H9 (cell line): ENCODE results near the gene ACACA. TPM values are rescaled to one million over a fixed set of nuclear protein-coding genes. Genes with fewer than 3 reads are reported as not detected.

ENCODE experiments used
- DNase-seq: peaks from one replicate; pipeline ENCODE4 v3.0.0-alpha.2; 2017
- H2AFZ ChIP-seq: one replicate; pipeline ENCODE4 v1.6.1; 2013; ENCODE audit warnings: mild to moderate bottlenecking, low read length, control low read depth, moderate library complexity
- H2AK5ac ChIP-seq: 2 replicates; pipeline ENCODE4 v1.6.1; 2013; ENCODE audit warnings: low read length, control low read depth, mixed read lengths; ENCODE audit not compliant: insufficient read length
- H2BK120ac ChIP-seq: one replicate; pipeline ENCODE4 v1.6.1; 2013; ENCODE audit warnings: low read depth, mild to moderate bottlenecking, low read length, control low read depth, inconsistent platforms; ENCODE audit not compliant: poor library complexity, severe bottlenecking
- H2BK12ac ChIP-seq: 2 replicates; pipeline ENCODE4 v1.6.1; 2013; ENCODE audit warnings: low read length, control low read depth, mixed read lengths, low read depth; ENCODE audit not compliant: insufficient read length
- H2BK15ac ChIP-seq: 2 replicates; pipeline ENCODE4 v1.6.1; 2013; ENCODE audit warnings: low read depth, low read length, control low read depth
- H2BK20ac ChIP-seq: one replicate; pipeline ENCODE4 v1.6.1; 2013; ENCODE audit warnings: low read depth, mild to moderate bottlenecking, low read length, control low read depth, inconsistent platforms; ENCODE audit not compliant: poor library complexity, severe bottlenecking
- H2BK5ac ChIP-seq: 2 replicates; pipeline ENCODE4 v1.6.1; 2013; ENCODE audit warnings: low read length, control low read depth, mixed read lengths; ENCODE audit not compliant: insufficient read length
- H3K14ac ChIP-seq: 2 replicates; pipeline ENCODE4 v1.6.1; 2013; ENCODE audit warnings: low read length, control low read depth; ENCODE audit not compliant: insufficient read depth
- H3K18ac ChIP-seq: 2 replicates; pipeline ENCODE4 v1.6.1; 2013; ENCODE audit warnings: low read depth, mild to moderate bottlenecking, mixed read lengths, low read length, control low read depth; ENCODE audit not compliant: insufficient read length
- H3K23ac ChIP-seq: 2 replicates; pipeline ENCODE4 v1.6.1; 2013; ENCODE audit warnings: low read length, control low read depth, mixed read lengths, low read depth; ENCODE audit not compliant: insufficient read length
- H3K23me2 ChIP-seq: 2 replicates; pipeline ENCODE4 v1.6.1; 2013; ENCODE audit warnings: low read depth, mild to moderate bottlenecking, mixed read lengths, low read length, control low read depth; ENCODE audit not compliant: insufficient read length, poor library complexity, severe bottlenecking
- H3K27ac ChIP-seq: 2 replicates; pipeline ENCODE4 v1.5.1; 2013; ENCODE audit warnings: low read length, control low read depth, mixed read lengths, low read depth; ENCODE audit not compliant: insufficient read length
- H3K27me3 ChIP-seq: 2 replicates; pipeline ENCODE4 v1.6.1; 2013; ENCODE audit warnings: low read length, control low read depth, inconsistent platforms; ENCODE audit not compliant: insufficient read depth
- H3K4ac ChIP-seq: 2 replicates; pipeline ENCODE4 v1.6.1; 2013; ENCODE audit warnings: low read depth, mild to moderate bottlenecking, control low read depth, inconsistent platforms, low read length, moderate library complexity
- H3K4me1 ChIP-seq: 2 replicates; pipeline ENCODE4 v1.6.1; 2013; ENCODE audit warnings: low read length, control low read depth, inconsistent platforms; ENCODE audit not compliant: insufficient read depth
- H3K4me2 ChIP-seq: 2 replicates; pipeline ENCODE4 v1.6.1; 2013; ENCODE audit warnings: low read length, control low read depth, mixed read lengths; ENCODE audit not compliant: insufficient read length, insufficient read depth
- H3K56ac ChIP-seq: 2 replicates; pipeline ENCODE4 v1.6.1; 2013; ENCODE audit warnings: low read depth, mild to moderate bottlenecking, mixed read lengths, low read length, control low read depth; ENCODE audit not compliant: insufficient read length
- H3K79me1 ChIP-seq: 2 replicates; pipeline ENCODE4 v1.6.1; 2013; ENCODE audit warnings: low read depth, mild to moderate bottlenecking, moderate library complexity, low read length, control low read depth, inconsistent platforms; ENCODE audit not compliant: insufficient read depth, poor library complexity, severe bottlenecking
- H3K79me2 ChIP-seq: 2 replicates; pipeline ENCODE4 v1.6.1; 2013; ENCODE audit warnings: low read length, control low read depth, inconsistent platforms; ENCODE audit not compliant: insufficient read depth
- H3K9ac ChIP-seq: 2 replicates; pipeline ENCODE4 v1.6.1; 2013; ENCODE audit warnings: low read length, control low read depth, mixed read lengths; ENCODE audit not compliant: insufficient read length; ENCODE audit errors: extremely low read depth
- H3K9me3 ChIP-seq: one replicate; pipeline ENCODE4 v1.6.1; 2013; ENCODE audit warnings: low read depth, low read length, inconsistent platforms; ENCODE audit not compliant: control insufficient read depth
- H3T11ph ChIP-seq: one replicate; pipeline ENCODE4 v1.6.1; 2013; ENCODE audit warnings: mild to moderate bottlenecking, low read length, control low read depth, inconsistent platforms
- H4K20me1 ChIP-seq: one replicate; pipeline ENCODE4 v1.6.1; 2013; ENCODE audit not compliant: control insufficient read depth, insufficient read length, insufficient read depth
- H4K5ac ChIP-seq: 2 replicates; pipeline ENCODE4 v1.6.1; 2013; ENCODE audit warnings: low read depth, mild to moderate bottlenecking, mixed read lengths, low read length, control low read depth; ENCODE audit not compliant: insufficient read length
- H4K8ac ChIP-seq: replicated peaks from 2 replicates; pipeline ENCODE4 v1.6.1; 2013; ENCODE audit warnings: low read length, control low read depth, mixed read lengths, low read depth; ENCODE audit not compliant: insufficient read length
- H4K91ac ChIP-seq: 2 replicates; pipeline ENCODE4 v1.6.1; 2013; ENCODE audit warnings: low read depth, mild to moderate bottlenecking, moderate library complexity, mixed read lengths, low read length, control low read depth; ENCODE audit not compliant: insufficient read length
- H3K27ac Mint-ChIP-seq, 3 experiments: 2 replicates in 2 of 3; 3 replicates in 1 of 3; pipeline ENCODE4 v1.8.0; 2020 to 2021; ENCODE audit warnings: mixed read lengths in 3 of 3, mild to moderate bottlenecking in 1 of 3, moderate library complexity in 1 of 3
- H3K27me3 Mint-ChIP-seq: 2 replicates; pipeline ENCODE4 v1.8.0; 2021; ENCODE audit warnings: low read depth, mild to moderate bottlenecking, moderate library complexity, mixed read lengths
- H3K36me3 Mint-ChIP-seq, 3 experiments: 2 replicates in 2 of 3; 3 replicates in 1 of 3; pipeline ENCODE4 v1.8.0; 2020 to 2021; ENCODE audit warnings: low read depth in 3 of 3, mixed read lengths in 3 of 3; ENCODE audit not compliant: insufficient read depth in 1 of 3
- H3K4me1 Mint-ChIP-seq, 2 experiments: 2 replicates each; pipeline ENCODE4 v1.8.0; 2020; ENCODE audit warnings: mixed read lengths in 2 of 2
- H3K4me3 Mint-ChIP-seq, 2 experiments: 2 replicates in 1 of 2; 3 replicates in 1 of 2; pipeline ENCODE4 v1.8.0; 2020 to 2021; ENCODE audit warnings: mild to moderate bottlenecking in 2 of 2, mixed read lengths in 2 of 2, moderate library complexity in 1 of 2
- H3K9me3 Mint-ChIP-seq, 2 experiments: 2 replicates in 1 of 2; 3 replicates in 1 of 2; pipeline ENCODE4 v1.8.0; 2020; ENCODE audit warnings: mild to moderate bottlenecking in 2 of 2, mixed read lengths in 2 of 2, moderate library complexity in 1 of 2
- CTCF ChIP-seq: fragments of 200-600 bp; sonication (generic); conservative IDR thresholded peaks from 3 replicates; pipeline ENCODE4 v1.8.0; 2021; ENCODE audit warnings: antibody characterized with exemption, mild to moderate bottlenecking
- WGBS: extraction: QIAGEN DNeasy Blood & Tissue Kit; methylation state at CpG from one replicate; pipeline ENCODE4 v1.1.7; 2013; ENCODE audit warnings: missing lambda C conversion rate, low lambda C conversion rate, mixed read lengths; ENCODE audit not compliant: insufficient read length; ENCODE audit errors: extremely low coverage; 5-methylcytosine and 5-hydroxymethylcytosine counted together
- total RNA-seq: library from RNA; stranded (reverse); gene quantifications from 2 replicates; pipeline ENCODE4 v1.2.1, GENCODE V29; 2021

ACACA gene
- total RNA-seq, 1 experiment from 2014 or later: 135 TPM

- Histone ChIP-seq H2BK15ac (no peak overlapping the region), H2BK120ac (no peak overlapping the region), H3K23ac (no peak overlapping the region), H3T11ph (no peak overlapping the region), H2AFZ (no peak overlapping the region), H3K18ac (no peak overlapping the region), H3K4ac (no peak overlapping the region), H4K8ac (no peak overlapping the region), H3K4me2 (no peak overlapping the region), H3K27me3 (no peaks in the 10 kb centered on the region), H3K14ac (no peak overlapping the region), H3K9me3 (no peaks in the 10 kb centered on the region), H3K4me1 (no peaks in the 10 kb centered on the region), H4K20me1 (no peaks in the 10 kb centered on the region), H4K5ac (no peak overlapping the region), H2BK12ac (no peak overlapping the region), H3K27ac (no peak overlapping the region), H3K79me1 (no peaks in the 10 kb centered on the region), H4K91ac (no peak overlapping the region), H2BK20ac (no peak overlapping the region), H2AK5ac (no peak overlapping the region), H3K23me2 (no peaks in the 10 kb centered on the region), H2BK5ac (no peak overlapping the region), H3K56ac (no peak overlapping the region), H3K79me2 (no peaks in the 10 kb centered on the region), H3K9ac (no peak overlapping the region)
- DNase-seq: no peak
- no peaks in the 10 kb centered on the region for H3K27me3 Mint-ChIP-seq
- no peak overlapping the region for H3K4me3 Mint-ChIP-seq
- H3K36me3 Mint-ChIP-seq: peaks cover 13 to 26% (median 14%) of the 10 kb centered on the region in 3 experiments
- WGBS: no CpG with 5 or more reads among the region's 5 CpGs
- H3K9me3 Mint-ChIP-seq: no peaks in the 10 kb centered on the region
- peaks cover 7 to 8% of the 10 kb centered on the region in 2 experiments; a peak in 3 of 4 replicates for H3K4me1 Mint-ChIP-seq
- no peak for TF ChIP-seq CTCF
- H3K27ac Mint-ChIP-seq: peak overlapping the region in 1 of 3 experiments; percentile 68; a peak in 1 of 7 replicates
Measured at GRCh38 chr17:37037590-37038155, 369.0 kb downstream of the ACACA start.

Other genes starting within 250 kb of the ACACA start
- not detected in 2 replicates for gene C17orf78, start 30.9 kb downstream of the ACACA start, total RNA-seq
- 20.9 and 25.2 TPM in 2 replicates for gene TADA2A, start 50 bp upstream of the ACACA start, total RNA-seq
- gene DUSP14, start 83.1 kb upstream of the ACACA start, total RNA-seq: 21.3 and 22.0 TPM in 2 replicates
- gene SYNRG, start 202.6 kb upstream of the ACACA start, total RNA-seq: 27.5 and 30.5 TPM in 2 replicates
- gene DDX52, start 236.6 kb upstream of the ACACA start, total RNA-seq: 58.9 and 65.4 TPM in 2 replicates